GM10847 (cell line): Measurements from ENCODE around the gene DHCR24.

Experiments used
- POLR2A ChIP-seq: IDR thresholded peaks from 2 replicates; pipeline ENCODE4 v1.6.1; 2011; ENCODE audit not compliant: insufficient read length; ENCODE audit errors: extremely low read depth

The DHCR24 gene

DNA sequence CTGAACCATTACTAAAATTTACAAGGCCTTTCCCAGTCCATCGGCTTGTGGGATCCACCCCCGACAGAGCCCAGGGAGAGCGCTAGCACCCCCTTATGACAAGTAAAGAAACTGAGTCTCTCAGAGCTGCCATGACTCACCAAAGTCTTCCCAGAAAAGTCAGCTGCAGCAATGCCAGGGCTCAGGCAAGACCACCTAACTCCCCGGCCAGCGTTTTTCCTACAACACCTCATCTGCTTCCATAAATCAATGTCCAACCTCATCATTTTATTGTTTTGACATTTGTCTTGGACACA, 15.0 kb downstream of the DHCR24 start:
- no peak for TF ChIP-seq POLR2A

DNA sequence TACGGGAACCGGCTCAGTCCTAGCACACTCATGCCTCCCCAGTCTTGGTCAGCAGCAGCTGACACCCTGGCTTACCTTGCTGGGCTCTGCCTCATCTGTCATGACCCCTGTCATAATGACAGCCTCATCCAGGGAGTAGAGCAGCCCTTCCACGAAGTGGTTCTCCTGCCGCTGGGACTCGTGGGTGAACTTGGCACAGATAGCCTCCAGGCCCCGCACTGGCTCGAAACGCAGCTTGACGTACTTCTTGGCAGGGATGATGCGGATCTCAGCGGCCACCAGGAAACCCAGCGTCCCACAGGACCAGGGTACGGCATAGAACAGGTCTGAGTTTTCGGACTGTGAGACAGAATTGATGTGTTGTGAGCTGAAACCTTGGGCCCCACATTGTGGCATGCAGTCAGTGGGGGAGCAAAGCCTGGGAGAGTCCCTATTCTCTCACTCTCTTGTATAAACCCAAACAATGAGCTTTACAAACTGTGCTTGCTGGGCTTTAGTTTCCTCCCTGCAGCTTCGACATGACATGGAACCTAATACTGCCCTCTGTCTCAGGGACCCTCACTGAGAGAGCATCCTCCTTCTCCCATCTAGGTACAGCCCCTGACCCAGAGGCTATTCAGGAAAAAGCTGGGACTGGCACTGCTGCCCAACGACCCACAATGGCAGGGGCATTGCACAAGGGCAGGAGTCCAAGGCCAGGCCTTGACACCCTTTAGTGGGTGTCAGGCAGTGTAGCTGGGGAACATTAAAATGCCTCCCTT, 15.5 kb downstream of the DHCR24 start:
- no peak for TF ChIP-seq POLR2A

DNA sequence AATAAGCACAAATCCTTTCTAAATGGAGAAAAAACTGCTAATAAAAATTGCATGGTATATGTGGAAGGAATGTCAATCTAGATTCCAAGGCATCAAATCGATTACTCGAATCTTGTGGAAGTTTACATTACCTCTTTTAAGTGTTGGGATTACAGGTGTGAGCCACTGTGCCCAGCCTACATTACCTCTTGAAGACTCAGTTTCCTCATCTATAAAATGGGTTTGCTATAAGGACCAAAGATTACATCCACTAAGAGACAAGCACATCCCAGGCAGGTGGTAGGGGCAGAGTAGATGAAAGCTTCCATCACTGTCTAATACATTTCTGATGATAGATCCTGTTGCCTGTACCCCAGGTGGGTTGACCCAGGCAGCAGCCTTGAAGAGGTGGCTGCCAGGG, 16.1 kb downstream of the DHCR24 start:
- no peak for TF ChIP-seq POLR2A

DNA sequence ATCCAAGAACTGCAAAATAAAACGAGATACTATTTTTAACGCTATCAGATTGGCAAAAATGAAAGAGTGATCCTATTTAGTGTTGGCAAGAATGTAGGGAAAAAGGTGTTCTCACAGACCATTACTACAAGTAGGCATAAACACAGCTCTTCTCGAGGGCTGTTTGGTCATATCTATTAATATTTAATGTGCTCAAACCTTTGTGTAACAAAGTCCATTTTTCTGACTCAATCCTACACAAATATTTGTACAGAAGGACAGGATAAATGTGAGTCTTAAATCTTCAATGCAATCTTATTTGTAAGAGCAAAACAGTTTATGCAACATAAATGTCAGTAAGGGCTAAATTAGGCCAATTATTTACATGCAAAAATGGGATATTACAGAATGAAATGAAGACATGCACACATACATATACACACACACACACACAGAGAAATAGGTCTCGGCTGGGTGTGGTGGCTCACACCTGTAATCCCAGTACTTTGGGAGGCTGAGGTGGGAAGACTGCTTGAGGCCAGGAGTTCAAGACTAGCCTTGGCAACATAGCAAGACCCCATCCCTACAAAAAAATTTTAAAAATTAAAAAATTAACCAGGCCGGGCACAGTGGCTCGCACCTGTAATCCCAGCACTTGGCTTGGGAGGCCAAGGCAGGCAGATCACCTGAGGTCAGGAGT, 17.7 kb downstream of the DHCR24 start:
- TF ChIP-seq POLR2A, result no peak

DNA sequence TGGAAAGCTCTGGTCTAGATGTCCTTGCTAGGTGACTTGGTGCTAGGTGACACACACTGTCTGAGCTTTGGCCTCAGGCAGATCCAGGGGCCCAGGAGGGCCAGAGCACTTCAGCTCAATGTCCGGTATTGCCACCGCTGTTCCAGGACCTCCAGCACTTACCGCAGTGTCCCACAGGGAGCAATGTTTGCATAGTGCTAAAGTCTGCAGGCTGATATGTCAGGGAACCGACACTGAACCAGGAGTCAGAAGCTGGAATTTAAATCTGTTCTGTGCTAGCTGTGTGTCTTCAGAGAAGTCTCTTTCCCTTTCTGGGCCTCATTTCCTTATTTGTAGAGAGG, 19.3 kb downstream of the DHCR24 start:
- TF ChIP-seq POLR2A, result no peak

DNA sequence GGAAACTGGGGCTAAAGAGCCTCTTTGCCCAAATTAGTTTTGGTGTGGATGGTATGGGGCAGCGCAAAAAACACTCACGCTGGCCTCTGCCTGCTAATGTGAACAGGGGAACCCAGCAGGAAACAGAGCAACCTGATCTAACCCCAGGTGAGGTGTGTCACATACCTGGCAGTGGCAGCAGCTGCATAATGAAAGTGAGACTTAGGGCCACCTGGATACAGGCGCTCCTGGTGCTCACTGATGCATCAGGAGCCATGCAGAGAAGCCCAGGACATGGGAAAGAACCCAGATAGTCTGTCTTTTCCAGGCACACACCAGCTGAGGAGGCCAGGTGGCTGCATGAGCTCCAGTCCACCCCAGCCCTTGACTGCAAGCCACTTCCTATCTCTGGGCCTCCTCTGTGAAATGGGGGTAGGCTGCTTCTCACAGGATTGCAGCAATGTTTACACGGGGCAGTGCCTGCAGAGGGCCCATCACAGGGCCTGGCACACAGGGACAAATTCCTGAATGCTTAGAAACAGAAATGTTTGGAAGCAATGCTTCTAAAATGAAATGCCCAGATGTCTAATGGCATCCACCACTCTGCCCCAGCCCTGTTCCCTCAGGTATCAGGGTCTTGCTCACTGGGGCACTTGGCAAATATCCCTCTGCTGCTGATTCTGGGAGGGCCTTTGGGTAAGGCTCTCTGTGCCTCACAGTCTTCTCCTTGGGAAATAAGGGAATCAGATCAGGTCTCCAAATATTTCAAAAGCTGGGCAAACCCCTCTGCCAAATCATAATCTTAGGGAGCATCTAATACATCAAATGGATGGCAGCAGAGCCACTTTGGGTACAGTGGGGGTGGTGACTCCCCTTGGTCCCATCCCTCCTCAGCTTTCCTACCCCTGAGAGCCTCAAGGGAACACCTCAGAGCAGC, 19.9 kb downstream of the DHCR24 start:
- no peak for TF ChIP-seq POLR2A

DNA sequence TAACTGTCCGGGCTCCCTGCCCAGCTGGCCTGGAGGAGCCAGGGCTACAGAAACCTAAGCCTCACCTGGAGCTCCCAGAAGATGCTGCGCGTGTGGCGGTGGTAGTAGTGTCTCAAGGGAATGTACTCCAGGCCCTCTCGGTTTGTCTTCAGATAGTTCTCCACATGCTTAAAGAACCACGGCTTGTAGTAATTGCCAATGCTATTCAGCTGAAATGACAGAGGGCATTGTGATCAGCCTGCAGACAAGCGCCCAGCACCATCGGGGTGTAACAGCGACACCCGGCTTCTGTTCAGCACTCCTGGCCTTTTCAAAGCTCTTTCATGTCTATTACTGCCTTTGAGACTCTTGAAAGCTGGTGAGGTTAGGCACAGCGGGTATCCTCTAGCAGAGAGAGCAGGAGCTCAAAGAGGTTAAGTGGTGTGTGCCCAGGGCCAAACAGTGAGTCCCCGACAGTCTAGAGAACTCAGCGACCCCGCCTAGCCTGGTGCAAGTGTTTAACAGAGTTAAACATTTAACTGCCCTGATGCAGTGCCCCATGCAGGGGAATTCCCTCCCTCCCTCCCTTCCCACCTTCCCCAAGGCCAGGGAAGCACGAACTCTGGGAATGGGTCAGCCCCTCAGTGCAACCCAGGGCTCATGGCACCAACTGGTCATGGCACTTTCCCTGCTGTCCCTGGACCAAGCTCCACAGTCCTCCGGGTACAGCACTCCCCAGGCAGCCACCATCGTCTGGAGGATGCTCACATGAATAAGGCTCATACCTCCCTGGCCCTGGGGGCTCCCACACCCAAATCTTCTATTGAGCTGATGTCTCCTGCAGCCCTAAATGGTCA, 21.5 kb downstream of the DHCR24 start:
- TF ChIP-seq POLR2A, result no peak

DNA sequence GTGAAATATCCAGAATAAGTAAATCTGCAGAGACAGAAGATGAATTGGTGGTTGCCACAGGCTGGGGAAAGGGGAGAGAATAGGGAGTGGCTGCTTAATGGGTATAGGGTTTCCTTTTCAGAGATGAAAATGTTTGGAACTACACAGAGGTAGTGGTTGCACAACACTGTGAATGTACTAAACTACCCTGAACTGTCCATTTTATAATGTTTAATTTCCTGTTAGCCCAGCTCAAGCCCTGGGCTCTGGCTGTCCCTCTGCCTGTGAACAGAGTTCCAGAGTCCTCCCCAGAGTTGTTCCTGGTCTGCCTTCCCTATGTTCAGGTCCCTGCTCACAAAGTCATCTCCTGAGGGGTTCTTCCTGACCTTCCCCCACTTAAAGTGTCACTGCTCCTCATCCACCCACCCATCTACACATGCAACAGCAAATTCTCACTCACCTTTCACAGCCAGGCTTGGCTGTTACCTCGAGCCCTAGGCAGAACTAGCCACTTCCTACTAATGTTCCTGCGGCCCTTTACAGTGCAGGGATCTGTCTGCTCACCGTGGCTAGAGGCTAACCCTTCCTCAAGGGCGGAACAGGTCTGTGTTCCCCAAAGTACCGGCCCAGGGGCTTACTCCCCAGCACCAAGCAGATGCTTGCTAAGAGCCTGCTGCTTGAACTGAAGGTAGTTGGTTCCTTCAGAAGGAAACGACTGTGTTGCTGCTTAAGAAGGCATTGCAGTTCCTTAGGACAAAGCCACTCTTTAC, 22.4 kb downstream of the DHCR24 start:
- TF ChIP-seq POLR2A, result no peak

DNA sequence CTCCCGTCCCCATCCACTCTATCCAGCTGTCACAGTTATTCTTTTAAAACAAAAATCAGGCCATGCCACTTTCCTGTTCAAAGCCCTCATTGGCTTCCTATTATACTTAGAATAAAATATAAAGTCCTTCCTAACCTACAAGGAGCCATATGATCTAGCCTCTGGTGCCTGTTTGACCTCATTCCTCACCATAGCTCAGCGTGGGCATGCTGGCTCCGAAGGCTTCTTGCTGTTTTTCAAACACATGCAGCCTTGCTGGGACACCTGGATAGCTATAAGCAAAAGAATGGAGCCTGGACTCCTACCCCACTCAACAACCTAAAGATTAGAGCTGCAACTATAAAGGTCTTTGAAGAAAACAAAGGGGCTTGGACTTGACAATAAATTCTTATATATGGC, 23.7 kb downstream of the DHCR24 start:
- no peak for TF ChIP-seq POLR2A

DNA sequence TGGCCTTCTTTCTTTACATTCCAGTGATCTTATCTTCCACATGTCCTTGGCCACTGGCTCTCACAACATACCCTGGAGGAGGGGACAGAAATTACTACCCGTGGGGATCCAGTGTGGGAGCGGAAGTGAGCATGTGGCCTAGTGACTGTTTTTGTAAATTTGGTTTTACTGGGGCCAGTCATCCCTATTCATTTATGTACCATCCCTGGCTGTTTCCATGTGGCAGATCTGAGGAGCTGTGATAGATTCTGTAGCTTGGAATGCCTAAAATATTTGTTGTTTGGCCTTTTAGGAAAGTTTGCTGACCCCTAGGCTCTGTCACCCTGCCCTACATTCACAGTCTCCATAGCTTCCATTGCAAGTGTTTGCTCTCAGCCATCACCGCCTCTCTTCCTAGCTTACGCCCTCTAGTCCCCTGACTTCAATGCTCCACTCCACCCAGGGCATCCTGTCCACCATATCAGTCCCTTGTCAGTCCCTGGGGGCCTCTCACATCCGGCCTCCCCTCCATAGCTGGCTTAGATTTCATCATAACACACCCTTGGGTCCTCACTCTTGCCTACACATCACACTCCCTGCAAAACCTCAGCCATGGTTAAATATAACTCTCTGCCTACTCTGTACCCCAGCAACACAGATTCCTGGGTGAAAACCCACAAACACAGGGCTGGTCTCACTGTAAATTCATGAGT, 25.8 kb downstream of the DHCR24 start:
- no peak for TF ChIP-seq POLR2A

DNA sequence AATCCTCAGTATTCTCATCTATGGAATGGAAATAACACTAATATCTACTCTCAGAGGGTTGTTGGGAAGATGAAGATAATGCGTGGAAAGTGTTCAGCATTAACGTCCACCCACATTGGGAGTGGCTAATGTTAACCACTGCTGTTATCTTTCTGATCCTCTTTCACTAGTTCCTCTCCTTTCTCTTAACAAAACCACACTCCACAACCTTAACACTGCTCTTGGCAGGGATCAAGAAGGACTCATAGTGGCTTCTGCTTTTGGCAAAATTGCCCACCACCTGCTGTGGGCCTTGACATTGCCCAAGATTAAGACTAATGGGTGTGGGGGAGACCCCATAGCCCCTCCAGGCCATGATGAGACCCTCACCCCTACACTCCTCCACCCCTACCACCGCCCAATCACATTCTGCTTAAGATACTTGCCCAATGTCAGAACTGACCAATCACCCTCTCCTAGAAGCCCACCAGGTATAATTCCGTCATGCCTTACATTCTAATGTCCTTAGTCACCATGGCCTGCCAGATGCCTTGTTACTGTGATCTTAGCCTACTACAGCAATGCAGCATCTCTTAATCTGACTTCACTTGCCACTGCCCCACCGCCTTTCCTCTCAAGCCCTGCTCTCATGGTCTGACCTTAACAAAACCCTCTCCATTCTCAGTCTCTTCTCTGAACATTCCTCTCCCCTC, 27.1 kb downstream of the DHCR24 start:
- no peak for TF ChIP-seq POLR2A

DNA sequence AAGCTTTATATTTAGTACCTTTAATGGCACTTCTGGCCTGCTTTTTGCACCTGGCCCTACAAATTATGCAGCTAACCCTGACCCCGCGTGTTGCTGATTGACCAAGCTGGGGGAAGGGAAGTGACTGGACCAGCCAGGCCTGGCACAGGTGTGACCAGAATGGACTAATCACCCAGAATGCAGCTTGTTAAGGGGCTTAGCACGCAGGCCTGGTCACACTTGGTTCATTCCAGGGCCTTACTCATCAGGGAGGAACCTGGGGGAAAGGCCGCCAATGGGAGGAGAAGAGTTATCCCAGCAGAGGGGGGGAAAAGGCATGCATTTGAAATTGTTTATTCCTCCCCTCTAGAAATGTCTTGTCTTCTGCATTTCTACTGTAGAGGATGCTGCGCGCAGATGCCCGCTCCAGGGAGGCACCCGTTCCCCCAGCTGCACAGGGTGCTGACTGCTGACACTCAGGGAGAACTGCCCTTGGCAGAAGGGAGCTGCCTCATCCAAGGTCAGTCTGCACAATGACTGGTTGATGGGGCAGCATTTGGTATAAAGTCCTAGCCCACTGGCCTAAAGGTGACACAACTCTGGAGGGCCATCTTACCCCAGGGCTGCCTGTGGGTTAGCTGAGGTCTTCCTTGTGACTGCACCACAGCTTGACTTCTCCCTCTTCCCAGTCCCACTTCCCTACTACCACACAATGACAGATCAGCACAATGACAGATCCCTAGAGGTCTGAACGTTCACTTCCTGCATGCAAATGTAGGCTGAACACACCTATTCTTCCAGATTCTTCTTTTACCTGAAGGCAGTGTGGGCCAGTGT, 29.0 kb downstream of the DHCR24 start:
- no peak for TF ChIP-seq POLR2A

DNA sequence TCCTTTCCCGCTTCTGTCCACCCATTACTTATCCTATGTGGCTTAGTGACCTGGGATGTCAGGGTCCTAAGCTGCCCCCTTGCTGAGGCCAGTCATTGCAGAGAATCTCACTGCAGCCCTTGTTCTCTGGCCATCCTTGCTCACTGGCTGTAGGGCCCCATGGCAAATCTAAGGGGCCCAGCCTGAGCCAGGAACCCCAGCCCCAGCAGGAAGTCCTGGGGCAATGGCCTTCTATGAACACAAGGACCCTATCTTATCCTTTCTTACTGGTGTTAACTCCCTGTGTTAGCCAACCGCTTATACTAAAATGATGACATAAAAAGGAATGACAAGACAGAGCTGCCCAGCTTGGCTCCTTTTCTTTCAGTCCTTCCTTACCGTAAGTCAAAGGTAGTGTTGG, 29.9 kb downstream of the DHCR24 start:
- no peak for TF ChIP-seq POLR2A
